Neural progenitor cell (in vitro differentiated cells): ENCODE results near the gene LYPD6B. TPM values are rescaled to one million over a fixed set of nuclear protein-coding genes. Genes with fewer than 3 reads are reported as not detected.

Experiments used
- DNase-seq: peaks from one replicate; pipeline ENCODE4 v3.0.0-alpha.2; 2016; ENCODE audit warnings: low spot score
- H2AFZ ChIP-seq: fragments of 200-600 bp; sonication (generic); replicated peaks from 2 replicates; pipeline ENCODE4 v1.6.1; 2016; ENCODE audit warnings: antibody characterized with exemption
- H3F3A ChIP-seq: fragments of 200-600 bp; sonication (generic); 2 replicates; pipeline ENCODE4 v1.6.1; 2016; ENCODE audit warnings: antibody characterized with exemption, low read depth
- H3K27ac ChIP-seq: fragments of 200-600 bp; sonication (generic); 2 replicates; pipeline ENCODE4 v1.5.1; 2016; ENCODE audit warnings: mild to moderate bottlenecking
- H3K27me3 ChIP-seq: fragments of 200-600 bp; sonication (generic); 2 replicates; pipeline ENCODE4 v1.6.1; 2016; ENCODE audit warnings: mild to moderate bottlenecking, moderate library complexity
- H3K36me3 ChIP-seq: fragments of 200-600 bp; sonication (generic); 2 replicates; pipeline ENCODE4 v1.5.1; 2016
- H3K4me1 ChIP-seq: fragments of 200-600 bp; sonication (generic); 2 replicates; pipeline ENCODE4 v1.6.1; 2016; ENCODE audit warnings: mixed run types
- H3K4me2 ChIP-seq: fragments of 200-600 bp; sonication (generic); 2 replicates; pipeline ENCODE4 v1.6.1; 2016
- H3K4me3 ChIP-seq: fragments of 200-600 bp; sonication (generic); 2 replicates; pipeline ENCODE4 v1.5.1; 2016
- H3K79me2 ChIP-seq: fragments of 200-600 bp; sonication (generic); 2 replicates; pipeline ENCODE4 v1.6.1; 2016; ENCODE audit warnings: low read depth
- H3K9ac ChIP-seq: fragments of 200-600 bp; sonication (generic); 2 replicates; pipeline ENCODE4 v1.6.1; 2016
- H3K9me3 ChIP-seq: fragments of 200-600 bp; sonication (generic); 2 replicates; pipeline ENCODE4 v1.5.1; 2016; ENCODE audit warnings: low read depth
- H4K20me1 ChIP-seq: fragments of 200-600 bp; sonication (generic); 2 replicates; pipeline ENCODE4 v1.6.1; 2016; ENCODE audit warnings: low read depth
- H3K27ac Mint-ChIP-seq: 3 replicates; pipeline ENCODE4 v1.8.0; 2021; ENCODE audit warnings: mixed read lengths
- H3K27me3 Mint-ChIP-seq: 2 replicates; pipeline ENCODE4 v1.8.0; 2022; ENCODE audit warnings: low read depth, mild to moderate bottlenecking, inconsistent platforms, moderate library complexity, mixed read lengths; ENCODE audit not compliant: insufficient read depth
- H3K36me3 Mint-ChIP-seq: 3 replicates; pipeline ENCODE4 v1.8.0; 2021; ENCODE audit warnings: mixed read lengths
- H3K4me1 Mint-ChIP-seq: 3 replicates; pipeline ENCODE4 v1.8.0; 2021; ENCODE audit warnings: mixed read lengths
- H3K4me3 Mint-ChIP-seq: 3 replicates; pipeline ENCODE4 v1.8.0; 2021; ENCODE audit warnings: mild to moderate bottlenecking, moderate library complexity, mixed read lengths
- H3K9me3 Mint-ChIP-seq: 3 replicates; pipeline ENCODE4 v1.8.0; 2020; ENCODE audit warnings: mixed read lengths
- EZH2 ChIP-seq: fragments of 200-600 bp; sonication (generic); IDR thresholded peaks from 2 replicates; pipeline ENCODE4 v1.6.1; 2017; ENCODE audit warnings: antibody characterized with exemption, mild to moderate bottlenecking, moderate library complexity
- EZH2phosphoT487 ChIP-seq: fragments of 200-600 bp; sonication (generic); IDR thresholded peaks from 2 replicates; pipeline ENCODE4 v1.6.1; 2017; ENCODE audit warnings: antibody characterized with exemption
- total RNA-seq: library from RNA; depleted of rRNA; stranded (reverse); fragments of >200 nt; gene quantifications from 2 replicates; pipeline ENCODE4 v1.2.3, GENCODE V29; 2015; ENCODE audit warnings: low replicate concordance
- TF ChIP-seq, protein P1 (sequence below): fragments of 200-600 bp; sonication (generic); IDR thresholded peaks from 2 replicates; pipeline ENCODE4 v1.5.1; 2017; ENCODE audit warnings: antibody characterized with exemption, mild to moderate bottlenecking

The LYPD6B gene
- total RNA-seq, 1 donor from 2014 or later, result not detected

DNA sequence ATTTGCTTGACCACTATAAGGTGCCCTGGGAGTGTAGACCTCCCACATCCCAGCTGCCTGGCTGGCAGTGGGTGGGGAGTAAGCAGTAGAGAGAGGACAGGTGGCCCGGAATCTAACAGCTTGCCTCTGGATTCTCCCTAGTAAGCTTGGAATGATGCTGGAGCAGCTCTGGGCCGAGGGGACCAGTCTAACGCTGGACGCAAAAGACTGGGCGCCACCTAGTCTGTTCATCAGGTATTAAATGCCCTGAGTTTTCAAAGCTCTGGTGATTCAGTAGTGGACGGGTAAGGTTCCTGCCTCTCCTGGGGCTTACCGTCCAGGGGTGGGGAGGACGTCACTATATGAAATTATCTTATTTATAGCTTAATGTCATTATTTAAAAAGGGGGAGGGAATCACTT is 648 bp upstream of the LYPD6B start:
- no peaks in the 10 kb centered on the region for H3K9me3 ChIP-seq
- Mint-ChIP-seq H3K27ac (no peak overlapping the region), H3K36me3 (no peaks in the 10 kb centered on the region), H3K4me3 (peak overlapping the region; percentile 86), H3K27me3 (peaks cover 31% of the 10 kb centered on the region), H3K9me3 (no peaks in the 10 kb centered on the region), H3K4me1 (peaks cover 19% of the 10 kb centered on the region)
- no peaks in the 10 kb centered on the region for H3K36me3 ChIP-seq
- H4K20me1 ChIP-seq, result no peaks in the 10 kb centered on the region
- no peak overlapping the region for H3K9ac ChIP-seq
- no peak overlapping the region for H3K27ac ChIP-seq
- peak overlapping the region; percentile 64 for H3K4me3 ChIP-seq
- peaks cover 5% of the 10 kb centered on the region for H3K4me1 ChIP-seq
- H3K79me2 ChIP-seq, result no peaks in the 10 kb centered on the region
- H3K27me3 ChIP-seq, result peaks cover 40% of the 10 kb centered on the region
- DNase-seq, result peak; percentile 61
- no peaks in the 10 kb centered on the region for H3F3A ChIP-seq
- peak overlapping the region; percentile 96 for H2AFZ ChIP-seq
- H3K4me2 ChIP-seq, result peak overlapping the region; percentile 96
- TF ChIP-seq EZH2phosphoT487 (no peak), EZH2 (no peak)
- TF ChIP-seq, protein P1, sequence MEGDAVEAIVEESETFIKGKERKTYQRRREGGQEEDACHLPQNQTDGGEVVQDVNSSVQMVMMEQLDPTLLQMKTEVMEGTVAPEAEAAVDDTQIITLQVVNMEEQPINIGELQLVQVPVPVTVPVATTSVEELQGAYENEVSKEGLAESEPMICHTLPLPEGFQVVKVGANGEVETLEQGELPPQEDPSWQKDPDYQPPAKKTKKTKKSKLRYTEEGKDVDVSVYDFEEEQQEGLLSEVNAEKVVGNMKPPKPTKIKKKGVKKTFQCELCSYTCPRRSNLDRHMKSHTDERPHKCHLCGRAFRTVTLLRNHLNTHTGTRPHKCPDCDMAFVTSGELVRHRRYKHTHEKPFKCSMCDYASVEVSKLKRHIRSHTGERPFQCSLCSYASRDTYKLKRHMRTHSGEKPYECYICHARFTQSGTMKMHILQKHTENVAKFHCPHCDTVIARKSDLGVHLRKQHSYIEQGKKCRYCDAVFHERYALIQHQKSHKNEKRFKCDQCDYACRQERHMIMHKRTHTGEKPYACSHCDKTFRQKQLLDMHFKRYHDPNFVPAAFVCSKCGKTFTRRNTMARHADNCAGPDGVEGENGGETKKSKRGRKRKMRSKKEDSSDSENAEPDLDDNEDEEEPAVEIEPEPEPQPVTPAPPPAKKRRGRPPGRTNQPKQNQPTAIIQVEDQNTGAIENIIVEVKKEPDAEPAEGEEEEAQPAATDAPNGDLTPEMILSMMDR, result peak; percentile 45

DNA sequence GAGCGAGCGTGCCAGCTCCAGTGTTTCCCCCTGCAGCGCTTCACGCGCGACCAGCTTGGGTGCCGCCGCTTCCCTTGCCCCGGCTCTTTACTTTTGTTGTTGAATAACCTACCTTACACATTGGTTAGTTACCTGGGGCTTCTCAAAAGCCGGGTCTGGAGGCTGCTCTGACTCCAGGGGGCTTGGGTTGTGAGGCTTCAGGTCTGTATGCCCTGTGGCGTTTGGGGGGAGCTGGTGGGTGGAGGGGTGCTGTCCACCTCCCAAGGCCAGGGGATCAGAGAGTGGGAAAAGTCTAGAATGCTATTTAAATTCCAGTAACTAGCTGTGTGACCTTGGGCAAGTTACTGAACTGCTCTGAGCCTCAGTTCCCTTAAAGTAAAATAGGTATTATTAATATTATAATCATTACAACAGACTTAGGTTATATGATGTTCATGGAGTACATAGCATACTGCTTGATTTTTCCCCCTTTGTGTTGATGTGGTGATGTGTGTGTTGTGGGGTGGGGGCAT is 770 bp downstream of the LYPD6B start:
- peaks cover 9% of the 10 kb centered on the region for H3K4me1 Mint-ChIP-seq
- Histone ChIP-seq H3K4me1 (no peaks in the 10 kb centered on the region), H2AFZ (peak overlapping the region; percentile 96), H3K4me2 (peak overlapping the region; percentile 96), H3K27me3 (peaks cover 40% of the 10 kb centered on the region), H3K9me3 (no peaks in the 10 kb centered on the region), H3K27ac (no peak overlapping the region), H3K4me3 (peak overlapping the region; percentile 64), H4K20me1 (no peaks in the 10 kb centered on the region), H3F3A (no peaks in the 10 kb centered on the region), H3K36me3 (no peaks in the 10 kb centered on the region), H3K79me2 (no peaks in the 10 kb centered on the region), H3K9ac (no peak overlapping the region)
- H3K9me3 Mint-ChIP-seq, result no peaks in the 10 kb centered on the region
- H3K27ac Mint-ChIP-seq, result no peak overlapping the region
- DNase-seq, result no peak
- peaks cover 27% of the 10 kb centered on the region for H3K27me3 Mint-ChIP-seq
- H3K36me3 Mint-ChIP-seq, result no peaks in the 10 kb centered on the region
- peak; percentile 19 for TF ChIP-seq EZH2
- no peak for TF ChIP-seq EZH2phosphoT487
- H3K4me3 Mint-ChIP-seq, result peak overlapping the region; percentile 89

DNA sequence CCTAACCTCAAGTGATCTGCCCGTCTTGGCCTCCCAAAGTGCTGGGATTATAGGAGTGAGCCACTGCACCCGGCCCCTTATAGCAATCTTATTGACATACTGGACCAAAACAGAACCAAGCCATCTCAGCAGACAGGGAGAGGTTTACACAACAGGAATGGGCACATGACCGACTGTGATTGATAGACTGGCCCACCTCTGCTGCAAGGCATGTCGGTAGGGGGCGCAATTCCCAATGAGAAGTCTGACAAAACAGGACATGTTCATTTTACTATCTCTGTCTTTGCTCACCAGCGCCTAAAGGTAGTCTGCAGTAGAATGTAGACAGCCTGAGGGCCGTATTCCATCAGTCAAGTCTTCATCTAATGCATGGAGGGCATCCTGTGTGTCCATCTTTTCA is 2.0 kb downstream of the LYPD6B start:
- H3K27ac Mint-ChIP-seq, result no peak overlapping the region

GRCh38 chr2:149041482-149041881 is 3.0 kb downstream of the LYPD6B start:
- Mint-ChIP-seq H3K9me3 (peaks cover 3% of the 10 kb centered on the region), H3K36me3 (peaks cover 2% of the 10 kb centered on the region), H3K4me1 (peaks cover 4% of the 10 kb centered on the region), H3K27me3 (peaks cover 20% of the 10 kb centered on the region), H3K4me3 (no peak overlapping the region), H3K27ac (no peak overlapping the region)
- Histone ChIP-seq H3K9ac (no peak overlapping the region), H3K36me3 (no peaks in the 10 kb centered on the region), H3K79me2 (no peaks in the 10 kb centered on the region), H3F3A (no peaks in the 10 kb centered on the region), H3K9me3 (no peaks in the 10 kb centered on the region), H2AFZ (no peak overlapping the region), H3K4me1 (no peaks in the 10 kb centered on the region), H3K27me3 (peaks cover 40% of the 10 kb centered on the region), H3K27ac (no peak overlapping the region), H3K4me3 (no peak overlapping the region), H4K20me1 (no peaks in the 10 kb centered on the region), H3K4me2 (no peak overlapping the region)
- DNase-seq, result no peak
- TF ChIP-seq, protein P1, result no peak
- TF ChIP-seq EZH2 (no peak), EZH2phosphoT487 (no peak)

More for the DNA sequence above, 2.0 kb downstream of the LYPD6B start:
- Histone ChIP-seq H3F3A (no peaks in the 10 kb centered on the region), H3K27ac (no peak overlapping the region), H4K20me1 (no peaks in the 10 kb centered on the region), H3K36me3 (no peaks in the 10 kb centered on the region), H3K27me3 (peaks cover 40% of the 10 kb centered on the region), H3K4me3 (no peak overlapping the region), H3K9me3 (no peaks in the 10 kb centered on the region), H3K9ac (no peak overlapping the region), H3K79me2 (no peaks in the 10 kb centered on the region), H2AFZ (no peak overlapping the region), H3K4me2 (no peak overlapping the region), H3K4me1 (no peaks in the 10 kb centered on the region)
- peak overlapping the region; percentile 60 for H3K4me3 Mint-ChIP-seq
- H3K27me3 Mint-ChIP-seq, result peaks cover 26% of the 10 kb centered on the region
- peak; percentile 47 for DNase-seq
- H3K4me1 Mint-ChIP-seq, result peaks cover 4% of the 10 kb centered on the region
- no peaks in the 10 kb centered on the region for H3K9me3 Mint-ChIP-seq
- H3K36me3 Mint-ChIP-seq, result no peaks in the 10 kb centered on the region
- TF ChIP-seq EZH2phosphoT487 (no peak), EZH2 (no peak)
- TF ChIP-seq, protein P1, result peak; percentile 68
